ENCODE data around the gene GRID2IP.

The GRID2IP gene

DNA sequence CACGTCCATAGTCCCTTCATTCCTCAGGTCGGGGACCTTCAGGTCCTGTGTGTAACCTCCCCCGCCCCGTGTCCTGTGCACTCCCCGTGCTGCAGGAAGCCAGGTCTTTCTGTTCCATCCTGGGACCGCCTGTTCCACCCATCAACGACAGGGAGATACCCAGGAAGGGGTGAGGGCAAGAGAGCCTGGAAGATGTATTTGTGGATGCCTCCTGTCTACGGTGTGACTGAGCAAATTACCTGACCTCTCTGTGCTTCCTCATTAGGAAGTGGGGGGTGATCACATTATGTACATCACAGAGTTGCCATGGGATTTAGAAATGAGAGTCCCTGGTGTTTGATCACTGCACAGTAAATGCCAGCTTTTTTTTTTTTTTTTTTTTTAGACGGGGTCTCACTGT lies 46.3 kb downstream of the GRID2IP start:
- Histone ChIP-seq H3K4me2 (ENCODE audit: low read length) (peak overlapping the region; percentile 81), H4K20me1 (ENCODE audit: control insufficient read depth, insufficient read depth, low read depth, low read length) (no peaks in the 10 kb centered on the region), H3K9me2 (replicated peaks; ENCODE audit: control insufficient read depth, low read length) (no peaks in the 10 kb centered on the region), H3F3A (ENCODE audit: control insufficient read depth, insufficient read depth) (no peaks in the 10 kb centered on the region), H3K4me1 (ENCODE audit: control insufficient read depth, low read length) (peaks cover 14% of the 10 kb centered on the region), H3K9me3 (ENCODE audit: control insufficient read depth, insufficient read depth, low read length) (no peaks in the 10 kb centered on the region), H3K36me3 (ENCODE audit: control insufficient read depth, low read length) (no peaks in the 10 kb centered on the region), H3K27me3 (ENCODE audit: control insufficient read depth, low read length) (0 out of 2 replicates have a peak, but pooled peaks cover 4% of the 10 kb centered on the region), H3K4me3 (ENCODE audit: low read length) (peak overlapping the region; percentile 75), H3K27ac (ENCODE audit: low read depth, low read length) (peak overlapping the region; percentile 42; the same call in 1 of the 2 replicates), H3K79me2 (ENCODE audit: control insufficient read depth, low read length) (no peaks in the 10 kb centered on the region)
- TF ChIP-seq, protein P1, sequence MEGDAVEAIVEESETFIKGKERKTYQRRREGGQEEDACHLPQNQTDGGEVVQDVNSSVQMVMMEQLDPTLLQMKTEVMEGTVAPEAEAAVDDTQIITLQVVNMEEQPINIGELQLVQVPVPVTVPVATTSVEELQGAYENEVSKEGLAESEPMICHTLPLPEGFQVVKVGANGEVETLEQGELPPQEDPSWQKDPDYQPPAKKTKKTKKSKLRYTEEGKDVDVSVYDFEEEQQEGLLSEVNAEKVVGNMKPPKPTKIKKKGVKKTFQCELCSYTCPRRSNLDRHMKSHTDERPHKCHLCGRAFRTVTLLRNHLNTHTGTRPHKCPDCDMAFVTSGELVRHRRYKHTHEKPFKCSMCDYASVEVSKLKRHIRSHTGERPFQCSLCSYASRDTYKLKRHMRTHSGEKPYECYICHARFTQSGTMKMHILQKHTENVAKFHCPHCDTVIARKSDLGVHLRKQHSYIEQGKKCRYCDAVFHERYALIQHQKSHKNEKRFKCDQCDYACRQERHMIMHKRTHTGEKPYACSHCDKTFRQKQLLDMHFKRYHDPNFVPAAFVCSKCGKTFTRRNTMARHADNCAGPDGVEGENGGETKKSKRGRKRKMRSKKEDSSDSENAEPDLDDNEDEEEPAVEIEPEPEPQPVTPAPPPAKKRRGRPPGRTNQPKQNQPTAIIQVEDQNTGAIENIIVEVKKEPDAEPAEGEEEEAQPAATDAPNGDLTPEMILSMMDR (IDR thresholded peaks at IDR 0.05; ENCODE audit: low read depth, low read length, poor library complexity, severe bottlenecking) = no peak
- TF ChIP-seq EZH2phosphoT487 (IDR thresholded peaks at IDR 0.05; ENCODE audit: borderline replicate concordance, low read length) = no peak

DNA sequence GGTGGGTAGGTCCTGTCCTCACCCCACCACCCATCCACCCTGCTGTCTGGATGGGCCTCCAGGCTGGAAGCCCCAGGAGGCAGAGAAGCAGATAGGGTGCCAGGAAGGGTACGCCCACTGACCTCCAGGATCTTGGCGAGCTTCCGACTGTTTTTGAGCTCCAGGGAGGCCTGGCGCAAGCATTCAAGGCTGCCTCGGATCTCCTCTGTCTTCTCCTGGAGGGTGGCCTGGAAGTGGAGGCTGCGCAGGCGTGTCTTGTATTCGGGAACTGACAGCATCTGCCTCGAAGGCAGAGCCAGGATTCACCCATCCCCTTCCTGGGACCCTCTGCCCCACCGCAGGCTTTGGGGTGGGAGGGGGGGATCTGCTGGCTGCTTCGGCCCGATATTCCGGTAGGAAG lies 48.4 kb downstream of the GRID2IP start:
- Histone ChIP-seq H3F3A (ENCODE audit: control insufficient read depth, insufficient read depth) (no peaks in the 10 kb centered on the region), H4K20me1 (ENCODE audit: control insufficient read depth, insufficient read depth, low read depth, low read length) (no peaks in the 10 kb centered on the region), H3K27me3 (ENCODE audit: control insufficient read depth, low read length) (0 out of 2 replicates have a peak, but pooled peaks cover 4% of the 10 kb centered on the region), H3K4me1 (ENCODE audit: control insufficient read depth, low read length) (peaks cover 14% of the 10 kb centered on the region), H3K9me2 (replicated peaks; ENCODE audit: control insufficient read depth, low read length) (no peaks in the 10 kb centered on the region), H3K36me3 (ENCODE audit: control insufficient read depth, low read length) (no peaks in the 10 kb centered on the region), H3K4me2 (ENCODE audit: low read length) (peak overlapping the region; percentile 81; the same call in 1 of the 2 replicates), H3K4me3 (ENCODE audit: low read length) (no peak overlapping the region), H3K79me2 (ENCODE audit: control insufficient read depth, low read length) (no peaks in the 10 kb centered on the region), H3K27ac (ENCODE audit: low read depth, low read length) (no peak overlapping the region), H3K9me3 (ENCODE audit: control insufficient read depth, insufficient read depth, low read length) (no peaks in the 10 kb centered on the region)
- TF ChIP-seq, protein P1 (IDR thresholded peaks at IDR 0.05; ENCODE audit: low read depth, low read length, poor library complexity, severe bottlenecking) = no peak
- no peak for TF ChIP-seq EZH2phosphoT487 (IDR thresholded peaks at IDR 0.05; ENCODE audit: borderline replicate concordance, low read length)

DNA sequence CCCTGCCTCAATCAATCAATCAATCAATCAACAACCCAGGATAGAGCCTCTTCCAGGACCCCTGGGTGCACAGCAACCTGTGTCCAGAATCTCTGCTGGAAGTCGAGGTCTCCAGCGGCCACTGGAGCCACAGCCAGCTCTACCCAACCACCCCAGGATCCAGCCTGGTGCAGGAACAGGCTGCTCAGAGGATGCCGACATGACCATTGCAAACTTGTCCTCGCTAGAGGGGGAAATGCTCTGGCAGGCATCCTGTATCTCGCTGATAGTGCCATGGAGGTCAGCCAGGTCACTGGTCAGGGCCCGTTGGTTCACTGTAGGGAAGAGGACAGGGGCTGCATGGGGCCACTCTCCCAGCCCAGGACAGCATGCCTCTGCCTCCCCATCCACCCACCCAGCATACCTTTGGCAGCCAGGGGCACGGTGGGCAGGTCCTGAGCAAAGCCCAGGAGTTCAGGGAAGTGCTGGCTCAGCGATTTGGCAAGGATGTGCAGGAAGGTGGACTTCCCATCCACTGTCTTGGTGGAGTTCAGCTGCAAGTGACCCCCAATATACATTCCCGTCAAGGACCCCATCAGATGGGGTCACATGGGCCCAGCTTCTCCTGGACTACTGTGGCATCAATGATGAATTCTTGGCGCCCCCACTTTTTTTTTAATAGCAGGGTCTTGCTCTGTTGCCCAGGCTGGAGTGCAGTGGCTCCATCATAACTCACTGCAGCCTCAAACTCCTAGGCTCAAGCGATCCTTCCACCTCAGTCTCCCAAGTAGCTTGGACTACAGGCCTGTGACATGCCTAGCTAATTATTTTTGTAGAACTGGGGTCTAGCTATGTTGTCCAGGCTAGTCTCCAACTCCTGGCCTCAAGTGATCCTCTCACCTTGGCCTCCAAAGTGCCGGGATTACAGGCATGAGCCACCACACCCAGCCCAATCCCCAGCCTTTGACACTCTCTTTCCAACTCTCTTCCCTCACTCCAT lies 49.4 kb downstream of the GRID2IP start:
- Histone ChIP-seq H3K79me2 (ENCODE audit: control insufficient read depth, low read length) (no peaks in the 10 kb centered on the region), H4K20me1 (ENCODE audit: control insufficient read depth, insufficient read depth, low read depth, low read length) (no peaks in the 10 kb centered on the region), H3K4me1 (ENCODE audit: control insufficient read depth, low read length) (peaks cover 14% of the 10 kb centered on the region), H3K4me2 (ENCODE audit: low read length) (no peak overlapping the region), H3F3A (ENCODE audit: control insufficient read depth, insufficient read depth) (no peaks in the 10 kb centered on the region), H3K27me3 (ENCODE audit: control insufficient read depth, low read length) (0 out of 2 replicates have a peak, but pooled peaks cover 4% of the 10 kb centered on the region), H3K4me3 (ENCODE audit: low read length) (no peak overlapping the region), H3K27ac (ENCODE audit: low read depth, low read length) (no peak overlapping the region), H3K36me3 (ENCODE audit: control insufficient read depth, low read length) (no peaks in the 10 kb centered on the region), H3K9me2 (replicated peaks; ENCODE audit: control insufficient read depth, low read length) (no peaks in the 10 kb centered on the region), H3K9me3 (ENCODE audit: control insufficient read depth, insufficient read depth, low read length) (no peaks in the 10 kb centered on the region)
- TF ChIP-seq, protein P1 (IDR thresholded peaks at IDR 0.05; ENCODE audit: low read depth, low read length, poor library complexity, severe bottlenecking) = no peak
- TF ChIP-seq EZH2phosphoT487 (IDR thresholded peaks at IDR 0.05; ENCODE audit: borderline replicate concordance, low read length) = no peak
